Sigmoid colon (tissue), 3 donors: ENCODE results near the gene RBM18.

ENCODE experiments used
- POLR2A ChIP-seq, 2 donors: fragments of 450-650 bp; IDR thresholded peaks; one replicate each; pipeline ENCODE4 v1.6.1; 2016; ENCODE audit warnings: antibody characterized with exemption in 2 of 2, mild to moderate bottlenecking in 2 of 2, moderate library complexity in 2 of 2
- TF ChIP-seq, protein P1 (sequence below), 4 experiments: fragments of 450-650 bp in 3 of 4; fragments of 200-600 bp in 1 of 4; IDR thresholded peaks; one replicate each; pipeline ENCODE4 v1.5.1; 2016 to 2019; ENCODE audit warnings: antibody characterized with exemption in 4 of 4, mild to moderate bottlenecking in 3 of 4, moderate library complexity in 2 of 4

DNA sequence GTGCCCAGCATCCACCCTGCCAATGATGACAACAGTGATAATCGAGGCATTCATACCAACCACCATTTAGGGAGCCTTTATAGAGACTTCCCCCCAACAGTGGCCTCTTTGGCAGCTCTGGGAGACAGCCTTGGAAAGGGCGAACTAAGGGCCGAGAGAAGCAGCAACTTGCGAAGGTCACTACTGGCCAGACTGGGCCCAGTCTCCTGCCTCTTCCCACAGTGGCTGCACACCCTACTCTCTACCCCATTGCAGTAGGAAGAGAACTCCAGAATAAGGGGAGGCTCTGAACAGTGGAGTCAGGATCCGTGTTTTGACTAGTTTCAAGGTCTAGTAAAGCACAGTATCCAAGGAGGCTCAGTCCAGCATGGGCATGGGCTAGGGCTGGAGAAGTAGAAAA is 41.2 kb downstream of the RBM18 start:
- TF ChIP-seq, protein P1, sequence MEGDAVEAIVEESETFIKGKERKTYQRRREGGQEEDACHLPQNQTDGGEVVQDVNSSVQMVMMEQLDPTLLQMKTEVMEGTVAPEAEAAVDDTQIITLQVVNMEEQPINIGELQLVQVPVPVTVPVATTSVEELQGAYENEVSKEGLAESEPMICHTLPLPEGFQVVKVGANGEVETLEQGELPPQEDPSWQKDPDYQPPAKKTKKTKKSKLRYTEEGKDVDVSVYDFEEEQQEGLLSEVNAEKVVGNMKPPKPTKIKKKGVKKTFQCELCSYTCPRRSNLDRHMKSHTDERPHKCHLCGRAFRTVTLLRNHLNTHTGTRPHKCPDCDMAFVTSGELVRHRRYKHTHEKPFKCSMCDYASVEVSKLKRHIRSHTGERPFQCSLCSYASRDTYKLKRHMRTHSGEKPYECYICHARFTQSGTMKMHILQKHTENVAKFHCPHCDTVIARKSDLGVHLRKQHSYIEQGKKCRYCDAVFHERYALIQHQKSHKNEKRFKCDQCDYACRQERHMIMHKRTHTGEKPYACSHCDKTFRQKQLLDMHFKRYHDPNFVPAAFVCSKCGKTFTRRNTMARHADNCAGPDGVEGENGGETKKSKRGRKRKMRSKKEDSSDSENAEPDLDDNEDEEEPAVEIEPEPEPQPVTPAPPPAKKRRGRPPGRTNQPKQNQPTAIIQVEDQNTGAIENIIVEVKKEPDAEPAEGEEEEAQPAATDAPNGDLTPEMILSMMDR (IDR thresholded peaks at IDR 0.05) = no peak
- no peak for TF ChIP-seq POLR2A (IDR thresholded peaks at IDR 0.05)
